ENCODE results near the gene BAZ2B.
"Not testable (repeated sequence)": the region's sequence is repeated elsewhere in the genome, so short reads cannot be mapped to it uniquely, and the experiment has no call there.

Gene BAZ2B

DNA sequence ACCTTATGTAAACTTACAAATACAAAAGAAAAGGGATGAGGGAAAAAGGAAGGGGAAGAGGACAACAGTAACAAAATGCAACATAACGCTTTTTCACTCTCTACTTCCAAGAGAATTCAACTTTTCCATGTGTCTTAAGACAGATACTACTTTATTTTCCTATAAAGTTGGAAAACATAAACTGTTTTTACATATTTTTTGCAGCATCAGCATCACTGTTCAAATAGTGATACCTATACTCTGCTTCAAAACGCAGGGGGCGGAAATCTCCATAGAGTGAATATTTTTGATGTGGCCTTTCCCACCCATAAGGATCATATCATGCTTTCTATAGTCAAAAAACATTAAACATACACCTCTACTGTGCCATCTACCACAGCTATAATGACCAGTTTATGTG lies 77.5 kb downstream of the BAZ2B start:
- in situ Hi-C loops (cut with MboI; ENCODE audit: low sequenced_read_pairs), result no loop called here

DNA sequence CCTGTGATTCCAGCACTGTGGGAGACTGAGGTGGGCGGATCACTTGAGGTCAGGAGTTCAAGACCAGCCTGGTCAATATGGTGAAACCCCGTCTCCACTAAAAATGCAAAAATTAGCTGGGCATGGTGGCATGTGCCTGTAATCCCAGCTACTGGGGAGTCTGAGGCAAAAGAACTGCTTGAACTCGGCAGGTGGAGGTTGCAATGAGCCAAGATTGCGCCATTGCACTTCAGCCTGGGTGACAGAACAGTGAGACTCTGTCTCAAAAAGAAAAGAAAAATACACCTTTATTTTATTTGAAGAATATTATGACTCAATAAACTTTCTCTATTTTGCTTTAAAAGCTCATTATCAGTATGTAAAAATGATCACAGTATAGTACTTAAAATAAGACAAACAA lies 81.1 kb downstream of the BAZ2B start:
- in situ Hi-C loops (cut with MboI; ENCODE audit: low sequenced_read_pairs), result not testable (repeated sequence)

DNA sequence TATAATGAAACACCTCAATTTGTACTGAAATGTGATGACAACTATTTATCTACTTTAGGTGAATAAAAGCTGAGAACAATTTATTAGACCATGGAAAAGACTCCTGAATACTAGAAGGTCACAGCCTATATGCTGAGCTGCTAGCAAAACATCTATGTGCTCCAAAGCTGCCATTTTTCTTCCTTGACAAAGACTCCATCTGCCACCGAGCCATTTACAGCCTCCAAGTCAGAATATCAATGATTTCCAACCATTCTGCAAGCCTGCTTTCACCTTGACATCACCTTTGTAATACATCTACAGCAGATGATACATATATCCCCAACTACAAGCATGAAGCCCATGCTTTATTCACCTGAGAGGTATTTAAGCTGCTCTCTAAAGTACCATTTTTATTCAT lies 84.9 kb downstream of the BAZ2B start:
- in situ Hi-C loops (cut with MboI; ENCODE audit: low sequenced_read_pairs), result no loop called here

DNA sequence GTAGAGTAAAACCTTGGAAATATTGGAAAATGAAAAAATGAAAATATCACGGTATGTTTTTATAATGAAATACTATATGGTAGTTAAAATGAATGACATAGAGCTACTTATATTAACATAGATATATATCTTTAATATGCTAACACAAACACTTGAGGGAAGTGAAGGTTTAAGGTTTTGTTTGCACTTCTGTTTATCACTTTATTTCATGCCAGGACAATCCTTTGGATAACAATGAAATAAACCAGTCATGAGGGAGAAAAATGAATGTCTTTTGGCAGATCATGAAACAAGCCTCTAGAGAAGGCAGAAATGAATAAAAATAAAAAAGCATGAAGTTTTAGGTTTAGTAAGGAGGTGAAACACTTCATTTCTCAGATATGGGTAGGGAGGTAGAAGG lies 89.9 kb downstream of the BAZ2B start:
- in situ Hi-C loops (cut with MboI; ENCODE audit: low sequenced_read_pairs), result no loop called here

DNA sequence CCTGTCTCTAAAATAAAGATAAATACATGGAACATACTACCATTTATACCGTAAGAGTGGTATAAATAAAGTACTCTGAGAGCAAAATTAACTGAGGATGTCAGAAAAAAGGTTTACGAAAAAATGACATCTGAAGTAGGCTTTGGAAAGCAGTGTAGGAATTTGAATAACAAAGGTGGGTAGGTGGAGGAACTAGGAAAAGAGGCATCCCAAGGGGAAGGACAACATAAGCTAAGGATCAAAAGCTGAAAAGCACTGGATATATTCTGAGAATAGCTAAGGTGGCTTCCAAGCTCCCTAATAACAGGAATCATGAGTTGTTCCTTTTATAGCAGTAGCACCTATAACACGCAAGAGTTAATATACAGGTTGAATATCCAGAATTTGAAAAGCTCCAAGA lies 91.3 kb downstream of the BAZ2B start:
- in situ Hi-C loops (cut with MboI; ENCODE audit: low sequenced_read_pairs), result no loop called here

DNA sequence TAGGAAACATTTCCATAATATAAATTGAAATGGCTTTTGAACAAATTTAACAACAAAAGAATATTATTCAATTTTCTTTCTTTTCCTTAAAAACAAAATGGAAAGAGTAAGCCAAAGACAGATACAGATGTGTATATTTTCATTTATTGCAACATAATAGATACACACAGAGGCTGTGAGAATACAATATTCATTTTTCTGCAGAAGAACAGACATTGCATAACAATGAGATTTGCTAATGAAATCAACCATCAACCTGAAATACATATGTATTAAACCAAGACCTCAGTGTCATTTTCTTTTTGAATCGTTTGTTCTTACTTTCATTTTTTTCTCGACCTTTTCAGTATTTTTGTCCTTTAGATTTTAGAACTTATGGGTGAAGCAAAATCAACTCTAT lies 95.1 kb downstream of the BAZ2B start:
- in situ Hi-C loops (cut with MboI; ENCODE audit: low sequenced_read_pairs), result no loop called here

DNA sequence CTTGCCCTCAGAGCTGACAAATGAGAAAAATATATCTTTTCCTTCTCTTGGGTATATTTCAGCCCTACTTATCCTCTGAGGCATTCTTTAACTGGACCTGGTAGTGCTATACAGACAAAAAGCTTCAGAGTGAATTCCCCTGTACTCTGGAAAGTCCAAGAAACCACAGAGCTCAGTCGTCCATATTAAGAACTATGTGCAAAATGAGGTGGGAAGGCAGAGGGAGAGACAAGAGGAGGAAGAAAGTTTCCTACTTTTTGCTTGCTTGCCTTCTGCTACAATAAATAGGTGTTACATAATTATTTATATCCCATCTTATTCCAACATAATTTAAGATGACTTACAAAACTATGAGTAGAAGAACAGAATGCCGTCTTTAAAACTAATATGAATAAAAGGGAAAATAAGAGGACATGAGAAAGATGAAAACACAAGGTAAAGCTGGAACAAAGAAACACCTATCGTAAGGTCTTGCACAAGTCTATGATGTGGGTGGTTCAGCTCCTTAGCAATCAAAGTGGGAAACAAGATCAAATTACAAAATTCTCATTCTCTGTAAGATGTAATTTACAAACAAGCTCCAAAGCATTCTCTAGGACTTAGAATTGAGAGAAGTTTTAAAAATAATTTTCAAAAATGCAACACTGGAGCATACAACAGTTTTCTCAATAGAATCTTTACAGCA lies 97.9 kb downstream of the BAZ2B start:
- in situ Hi-C loops (cut with MboI; ENCODE audit: low sequenced_read_pairs), result no loop called here

DNA sequence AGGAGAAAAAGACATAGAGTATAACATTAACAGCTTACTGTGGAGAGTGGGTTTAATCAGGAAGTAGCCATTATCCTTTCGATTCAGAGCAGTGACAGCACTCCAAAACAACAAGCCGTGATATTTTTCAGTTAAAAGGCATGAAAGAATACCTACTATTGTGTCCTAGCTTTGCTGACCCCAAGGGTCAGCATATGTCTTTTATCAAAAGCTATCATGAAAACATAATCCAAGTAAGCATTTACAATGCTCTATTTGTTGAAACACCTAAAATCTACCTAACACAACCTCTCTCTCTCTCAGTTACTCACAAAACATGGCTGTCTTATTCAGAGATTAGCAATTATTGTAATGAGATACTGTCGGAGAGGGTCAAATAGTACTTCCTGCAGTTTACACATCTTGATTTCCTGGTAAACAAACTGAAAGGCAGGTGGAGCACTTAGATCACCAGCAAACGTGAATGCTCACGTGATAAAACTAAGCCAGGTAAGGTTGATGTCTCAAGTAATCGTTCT lies 100.0 kb downstream of the BAZ2B start:
- in situ Hi-C loops (cut with MboI; ENCODE audit: low sequenced_read_pairs), result no loop called here

DNA sequence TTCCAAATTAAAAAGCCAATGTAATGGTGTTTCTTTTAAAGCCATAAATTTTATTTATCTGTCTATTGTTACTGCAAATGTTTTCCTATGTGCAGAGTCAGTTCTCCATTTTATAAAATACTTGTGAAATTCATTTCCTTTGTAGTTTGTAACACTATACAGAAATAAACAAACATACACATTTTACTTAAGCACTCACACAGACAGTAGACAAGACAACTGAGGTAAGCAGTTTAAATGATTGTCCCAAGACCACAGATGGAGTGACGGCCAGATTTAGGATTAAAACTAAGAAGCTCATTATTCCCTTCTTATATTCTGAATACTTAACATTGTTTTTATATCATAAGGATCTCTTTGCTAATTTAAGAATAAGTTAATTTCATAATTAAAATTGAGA lies 100.9 kb downstream of the BAZ2B start:
- in situ Hi-C loops (cut with MboI; ENCODE audit: low sequenced_read_pairs), result no loop called here

DNA sequence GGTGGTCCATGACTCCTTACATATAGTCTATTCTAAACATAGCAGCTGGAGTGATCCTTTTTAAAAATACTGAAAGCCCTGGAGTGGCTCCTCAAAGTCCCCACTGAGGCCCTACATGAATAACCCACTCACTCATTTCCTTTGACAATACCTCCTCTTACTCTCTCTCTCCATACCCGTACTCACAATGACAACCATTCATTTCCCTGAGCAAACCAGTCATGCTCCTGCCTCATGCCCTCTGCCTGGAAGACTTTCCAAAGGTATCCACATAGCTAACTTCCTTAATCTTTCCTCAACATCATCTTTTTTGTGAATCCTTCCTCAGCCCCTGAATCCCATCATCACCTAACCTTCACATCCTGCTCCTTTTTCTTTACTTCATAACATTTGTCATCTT lies 102.6 kb downstream of the BAZ2B start:
- in situ Hi-C loops (cut with MboI; ENCODE audit: low sequenced_read_pairs), result no loop called here

DNA sequence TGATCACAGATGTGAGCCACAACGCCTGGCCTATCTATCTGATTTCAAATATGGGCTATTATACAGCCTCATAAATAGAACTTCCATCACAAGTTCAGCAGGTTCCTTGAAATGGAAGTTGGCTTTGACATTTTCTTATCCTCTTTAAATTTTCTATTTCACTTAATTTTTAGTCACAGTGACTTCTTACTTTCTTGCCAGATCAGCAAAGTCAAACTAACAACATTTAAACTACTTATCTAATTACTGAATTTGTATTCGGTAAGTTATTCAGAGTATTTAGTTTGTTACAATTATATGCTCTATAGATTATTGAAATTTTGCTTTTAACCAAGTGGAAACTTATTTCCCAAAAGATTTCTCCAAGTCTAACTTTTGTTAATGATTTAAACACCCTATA lies 108.2 kb downstream of the BAZ2B start:
- in situ Hi-C loops (cut with MboI; ENCODE audit: low sequenced_read_pairs), result no loop called here

DNA sequence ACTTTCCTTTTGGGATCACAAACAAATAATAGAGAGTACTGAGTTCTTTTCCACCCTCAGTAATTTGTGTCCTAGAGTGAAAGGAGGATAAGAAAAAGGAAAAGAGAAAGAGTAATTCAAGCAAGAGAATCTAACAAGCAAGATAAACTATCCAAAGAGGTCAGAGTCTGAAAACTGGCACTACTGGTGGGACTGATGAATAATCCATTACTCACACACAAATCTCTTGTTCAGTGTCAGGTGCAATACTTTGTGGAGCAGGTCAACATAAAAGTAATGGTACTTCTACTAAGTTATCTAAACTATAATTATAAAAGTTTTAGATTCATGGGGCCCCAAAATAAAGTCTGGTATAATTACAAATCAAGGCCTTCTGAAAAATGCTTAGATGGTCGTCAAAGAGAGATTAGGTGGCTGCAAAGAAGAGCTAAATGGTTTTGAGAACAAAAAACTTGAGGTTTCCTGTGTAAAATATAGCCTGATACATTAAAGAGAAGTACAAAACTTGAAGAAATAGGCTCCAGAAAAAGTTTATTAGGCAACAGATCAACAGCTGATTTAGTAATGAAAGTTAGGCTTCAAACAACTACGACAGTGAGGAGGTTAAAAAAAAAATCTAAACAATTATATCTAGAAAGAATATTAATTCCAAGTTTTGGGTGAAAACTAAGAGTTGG lies 109.4 kb downstream of the BAZ2B start:
- in situ Hi-C loops (cut with MboI; ENCODE audit: low sequenced_read_pairs), result no loop called here

DNA sequence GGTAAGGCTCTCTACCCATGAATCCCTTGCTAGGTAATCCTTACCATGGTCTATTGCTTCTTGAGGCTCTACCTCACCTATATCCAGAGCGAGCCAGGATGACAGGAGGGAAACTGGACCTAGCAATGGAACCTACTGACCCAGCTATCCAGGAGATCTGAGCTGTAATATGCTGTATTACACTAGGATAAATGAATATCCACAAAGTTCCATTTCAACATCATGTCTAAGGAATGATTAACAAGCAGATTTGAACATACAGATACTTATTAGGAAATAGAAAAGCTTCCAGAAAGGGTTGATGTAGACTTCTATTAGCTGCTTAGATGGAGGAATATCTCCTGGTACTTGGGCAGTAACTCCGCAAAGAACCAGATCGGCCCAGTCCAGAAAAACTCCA lies 110.1 kb downstream of the BAZ2B start:
- in situ Hi-C loops (cut with MboI; ENCODE audit: low sequenced_read_pairs), result no loop called here

DNA sequence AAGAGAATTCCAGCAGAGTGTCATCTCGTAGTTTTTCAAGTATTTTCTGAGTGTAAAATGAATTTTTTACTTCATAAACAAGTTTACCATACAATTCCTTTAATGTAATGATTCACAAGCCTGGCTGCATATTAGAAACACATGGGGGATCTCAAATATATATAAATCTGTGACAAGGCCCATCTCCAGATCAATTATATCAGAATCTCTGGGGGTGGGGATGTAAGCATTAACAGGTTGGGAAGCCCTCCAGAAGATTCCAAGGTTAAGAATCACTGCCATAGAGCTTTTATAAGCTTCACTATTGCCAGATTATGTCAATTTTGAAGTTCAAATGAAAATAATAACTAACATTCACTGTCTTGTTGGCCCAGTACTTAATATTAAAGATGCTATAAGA lies 111.2 kb downstream of the BAZ2B start:
- in situ Hi-C loops (cut with MboI; ENCODE audit: low sequenced_read_pairs), result no loop called here

DNA sequence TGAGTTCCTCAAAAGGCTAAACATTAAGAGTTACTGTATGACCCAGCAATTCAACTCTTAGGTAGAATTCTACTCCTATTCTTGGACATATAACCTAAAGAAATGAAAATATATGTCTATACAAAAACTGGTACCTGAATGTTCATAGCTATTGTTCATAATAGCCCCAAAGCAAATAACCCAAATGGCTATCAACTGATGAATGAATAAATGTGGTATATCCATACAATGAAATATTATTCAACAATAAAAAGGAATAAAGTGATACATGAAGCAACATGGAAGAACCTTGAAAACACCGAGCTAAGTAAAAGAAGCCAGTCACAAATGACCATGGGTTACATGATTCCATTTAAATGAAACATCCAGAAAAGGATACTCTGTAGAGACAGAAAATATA lies 114.6 kb downstream of the BAZ2B start:
- in situ Hi-C loops (cut with MboI; ENCODE audit: low sequenced_read_pairs), result no loop called here

DNA sequence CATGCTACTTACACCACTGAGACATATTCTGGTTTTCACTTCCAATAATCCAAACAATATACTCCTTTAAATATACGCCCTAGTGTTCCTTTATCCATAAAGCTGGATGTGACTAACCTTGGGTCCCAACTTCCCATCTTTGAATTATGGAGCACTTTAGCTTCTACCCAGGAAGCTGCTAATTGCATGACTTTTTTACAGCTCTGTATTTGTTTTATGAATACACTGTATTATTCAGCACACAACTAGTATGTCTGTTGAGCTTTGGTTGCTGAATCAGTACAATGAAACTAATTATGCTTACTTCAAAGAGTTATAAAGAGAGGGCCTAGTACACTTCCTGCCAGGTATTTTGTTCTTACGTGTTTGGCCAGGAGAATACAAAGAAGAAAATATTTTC lies 118.5 kb downstream of the BAZ2B start:
- in situ Hi-C loops (cut with MboI; ENCODE audit: low sequenced_read_pairs), result no loop called here

DNA sequence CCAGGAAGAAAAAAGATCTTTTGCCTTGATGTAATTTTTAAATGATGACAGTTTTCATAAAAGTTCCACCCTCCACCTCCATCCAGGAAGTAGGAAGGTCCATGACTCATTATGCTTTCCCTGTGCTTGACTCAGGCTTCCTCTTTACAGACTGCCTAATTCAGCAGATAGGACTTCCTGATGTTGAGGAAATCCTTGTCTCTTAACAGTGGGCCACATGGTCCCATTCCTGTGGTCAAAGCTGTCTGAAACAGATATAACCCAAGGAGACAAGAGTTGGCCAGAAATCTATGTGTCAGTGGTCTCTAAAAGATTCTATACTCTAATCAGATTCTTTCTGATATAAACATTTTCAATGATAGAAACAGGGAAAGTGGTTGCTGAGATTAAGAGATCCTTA lies 119.1 kb downstream of the BAZ2B start:
- in situ Hi-C loops (cut with MboI; ENCODE audit: low sequenced_read_pairs), result no loop called here

DNA sequence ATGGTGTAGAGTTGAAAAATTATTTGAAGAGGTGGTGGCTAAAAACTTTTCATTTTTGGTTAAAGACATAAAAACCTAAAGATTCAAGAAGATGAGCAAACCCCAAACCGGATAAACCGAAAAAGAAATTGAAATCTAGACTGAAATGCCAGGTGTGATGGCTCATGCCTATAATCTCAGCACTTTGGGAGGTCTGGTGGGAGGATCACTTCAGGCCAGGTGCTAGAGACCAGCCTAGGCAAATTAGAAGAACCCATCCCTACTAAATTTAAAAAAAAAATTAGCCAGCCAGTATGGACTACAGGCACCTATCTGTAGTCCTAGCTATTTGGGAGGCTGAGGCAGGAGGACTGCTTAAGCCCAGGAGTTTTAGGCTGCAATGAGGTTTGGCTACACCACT lies 126.9 kb downstream of the BAZ2B start:
- in situ Hi-C loops (cut with MboI; ENCODE audit: low sequenced_read_pairs), result no loop called here

DNA sequence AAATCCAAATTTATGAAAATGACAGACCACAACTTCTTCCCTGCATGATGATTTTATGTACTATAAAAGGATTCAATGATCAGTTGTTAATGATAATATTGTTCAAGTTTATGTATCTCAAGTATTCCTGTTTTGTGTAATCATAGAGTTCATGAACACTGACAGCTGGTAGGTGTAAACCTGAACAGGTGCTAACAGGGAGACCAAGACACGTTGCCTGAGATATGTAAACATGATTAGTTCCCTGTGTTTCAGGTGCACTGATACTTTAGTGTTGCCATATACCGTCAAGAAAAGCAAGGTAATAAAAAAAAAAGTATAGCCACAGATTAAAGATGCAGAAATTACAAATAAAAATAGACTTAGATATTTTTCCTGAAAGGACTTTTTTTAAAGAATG lies 131.8 kb downstream of the BAZ2B start:
- in situ Hi-C loops (cut with MboI; ENCODE audit: low sequenced_read_pairs), result no loop called here

DNA sequence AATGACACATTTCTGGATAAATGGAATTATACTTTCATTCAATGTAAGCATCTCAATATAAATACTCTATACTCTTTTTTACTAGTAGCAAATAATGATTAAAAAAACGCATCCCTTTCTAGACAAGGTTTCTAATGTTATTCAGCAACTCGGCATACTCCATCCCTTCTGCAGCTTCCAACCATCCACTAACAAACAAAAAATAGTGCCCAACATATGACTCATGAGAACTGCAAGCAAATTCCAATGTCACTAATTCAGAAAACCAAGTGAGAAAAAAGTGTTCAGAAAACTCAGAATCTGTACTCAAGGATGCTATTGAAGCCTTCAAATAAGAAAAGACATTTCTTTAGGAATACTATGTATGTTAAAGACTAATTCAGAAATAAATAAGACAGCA lies 140.0 kb downstream of the BAZ2B start:
- in situ Hi-C loops (cut with MboI; ENCODE audit: low sequenced_read_pairs), result no loop called here

DNA sequence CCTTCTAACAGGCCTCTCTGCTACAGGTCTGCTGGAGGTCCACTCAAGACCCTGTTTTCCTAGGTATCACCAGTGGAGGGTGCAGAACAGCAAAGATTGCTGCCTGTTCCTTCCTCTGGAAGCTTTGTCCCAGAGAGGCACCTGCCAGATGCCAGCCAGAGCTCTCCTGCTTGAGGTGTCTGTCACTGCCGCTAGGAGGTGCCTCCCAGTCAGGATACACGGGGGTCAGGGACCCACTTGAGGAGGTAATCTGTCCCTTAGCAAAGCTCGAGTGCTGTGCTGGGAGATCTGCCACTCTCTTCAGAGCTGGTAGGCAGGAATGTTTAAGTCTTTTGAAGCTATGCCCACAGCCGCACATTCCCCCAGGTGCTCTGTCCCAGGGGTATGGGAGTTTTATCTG lies 140.6 kb downstream of the BAZ2B start:
- in situ Hi-C loops (cut with MboI; ENCODE audit: low sequenced_read_pairs), result no loop called here

DNA sequence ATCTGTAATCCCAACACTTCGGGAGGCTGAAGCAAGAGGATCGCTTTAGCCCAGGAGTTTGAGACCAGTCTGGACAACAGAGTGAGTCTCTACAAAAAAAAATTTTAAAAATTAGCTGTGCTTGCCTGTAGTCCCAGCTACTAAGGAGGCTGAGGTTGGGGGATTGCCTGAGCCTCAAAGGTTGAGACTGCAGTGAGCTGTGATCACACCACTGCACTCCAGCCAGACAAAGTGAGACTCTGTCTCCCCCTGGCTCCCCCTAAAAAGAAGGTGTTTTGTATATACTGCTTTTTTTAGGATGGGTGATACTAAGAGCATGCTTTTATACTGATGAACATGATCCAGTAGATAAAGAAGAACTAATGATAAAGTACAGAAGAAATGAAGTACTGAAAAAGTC lies 145.0 kb downstream of the BAZ2B start:
- in situ Hi-C loops (cut with MboI; ENCODE audit: low sequenced_read_pairs), result no loop called here

DNA sequence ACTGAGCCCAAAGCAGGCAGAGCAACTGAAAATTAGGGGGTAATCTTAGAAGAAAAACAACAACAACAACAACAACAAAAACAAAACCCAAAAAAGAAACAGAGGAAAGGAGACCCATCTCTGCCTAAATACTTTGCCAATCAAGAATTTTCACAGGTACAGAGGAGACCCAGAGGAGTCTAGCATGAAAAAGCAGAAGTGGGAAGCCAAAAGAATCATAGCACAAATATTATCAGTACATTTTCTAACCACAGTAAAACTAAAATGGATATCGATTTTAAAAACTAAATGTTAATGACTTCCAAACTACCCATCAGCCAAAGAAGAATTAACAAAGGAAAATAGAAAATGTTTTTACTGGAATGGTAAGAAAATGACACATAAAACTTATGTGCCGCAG lies 148.1 kb downstream of the BAZ2B start:
- in situ Hi-C loops (cut with MboI; ENCODE audit: low sequenced_read_pairs), result no loop called here
